GM12864 (cell line): ENCODE results near the gene VWA8.
A peak's percentile ranks its signal among the peaks of the same experiment; 100 is the strongest.

ENCODE experiments used
- DNase-seq: peaks from one replicate; pipeline ENCODE4 v3.0.0-alpha.2; 2011; ENCODE audit warnings: low read depth
- H3K4me3 ChIP-seq: 2 replicates; pipeline ENCODE4 v1.5.1; 2011; ENCODE audit warnings: mild to moderate bottlenecking, low read depth, low read length, control low read depth
- CTCF ChIP-seq: IDR thresholded peaks from 2 replicates; pipeline ENCODE4 v1.5.1; 2011; ENCODE audit warnings: low read depth, mild to moderate bottlenecking, moderate library complexity, low read length, control low read depth, inconsistent platforms; ENCODE audit errors: missing control alignments

Gene VWA8

GRCh38 chr13:41678848-41679247, 282.1 kb downstream of the VWA8 start:
- no peak for TF ChIP-seq CTCF
- no peak for DNase-seq

GRCh38 chr13:41678249-41678648, 282.7 kb downstream of the VWA8 start:
- DNase-seq, result no peak
- no peak overlapping the region for H3K4me3 ChIP-seq
- TF ChIP-seq CTCF, result no peak

More at GRCh38 chr13:41678848-41679247, 282.1 kb downstream of the VWA8 start:
- H3K4me3 ChIP-seq, result no peak overlapping the region

GRCh38 chr13:41675306-41675705, 285.6 kb downstream of the VWA8 start:
- H3K4me3 ChIP-seq, result no peak overlapping the region
- TF ChIP-seq CTCF, result no peak
- no peak for DNase-seq

- DNase-seq, result no peak
- TF ChIP-seq CTCF, result no peak
- no peak overlapping the region for H3K4me3 ChIP-seq
Observed at GRCh38 chr13:41674246-41674645, 286.7 kb downstream of the VWA8 start.

GRCh38 chr13:41673640-41674039, 287.3 kb downstream of the VWA8 start:
- H3K4me3 ChIP-seq, result no peak overlapping the region
- TF ChIP-seq CTCF, result no peak
- DNase-seq, result no peak

GRCh38 chr13:41670873-41671443, 290.0 kb downstream of the VWA8 start:
- H3K4me3 ChIP-seq, result no peak overlapping the region
- no peak for DNase-seq
- no peak for TF ChIP-seq CTCF

- TF ChIP-seq CTCF, result peak; percentile 75
- DNase-seq, result peak; percentile 64
Observed at GRCh38 chr13:41668130-41668757, 292.7 kb downstream of the VWA8 start.

More at GRCh38 chr13:41668130-41668757, 292.7 kb downstream of the VWA8 start:
- no peak overlapping the region for H3K4me3 ChIP-seq
